Fibroblast of lung (primary cell): ENCODE measurements around the gene ERBB2. TPM values are rescaled to one million over a fixed set of nuclear protein-coding genes. Genes with fewer than 3 reads are reported as not detected.

Source experiments
- DNase-seq, 2 donors: peaks; one replicate each; pipeline versions ENCODE4 v3.0.0 to v3.0.0-alpha.2; 2010; ENCODE audit warnings: low read depth in 2 of 2
- H2AFZ ChIP-seq: 2 replicates; pipeline ENCODE4 v1.5.1; 2012; ENCODE audit warnings: low read length, control low read depth, inconsistent platforms
- H3K27ac ChIP-seq: 2 replicates; pipeline ENCODE4 v1.5.1; 2011; ENCODE audit warnings: low read length, control low read depth; ENCODE audit not compliant: insufficient read depth
- H3K27me3 ChIP-seq: 2 replicates; pipeline ENCODE4 v1.5.1; 2011; ENCODE audit warnings: mild to moderate bottlenecking, low read length; ENCODE audit not compliant: control insufficient read depth, insufficient read depth
- H3K36me3 ChIP-seq: 2 replicates; pipeline ENCODE4 v1.5.1; 2011; ENCODE audit warnings: low read length; ENCODE audit not compliant: control insufficient read depth, insufficient read depth
- H3K4me1 ChIP-seq: 2 replicates; pipeline ENCODE4 v1.5.1; 2011; ENCODE audit warnings: low read length; ENCODE audit not compliant: control insufficient read depth, insufficient read depth; ENCODE audit errors: extremely low read depth
- H3K4me2 ChIP-seq: 2 replicates; pipeline ENCODE4 v1.5.1; 2011; ENCODE audit warnings: low read length, control low read depth; ENCODE audit not compliant: insufficient read depth; ENCODE audit errors: extremely low read depth
- H3K4me3 ChIP-seq, 4 experiments: fragments of 200-600 bp in 1 of 4; sonication (generic) in 1 of 4; replicated peaks in 1 of 4; 2 replicates each; pipeline ENCODE4 v1.5.1; 2011 to 2016; ENCODE audit warnings: low read length in 4 of 4, low read depth in 3 of 4, mild to moderate bottlenecking in 3 of 4, control low read depth in 2 of 4, inconsistent platforms in 1 of 4, mixed read lengths in 1 of 4; ENCODE audit not compliant: insufficient read depth in 1 of 4; ENCODE audit errors: control extremely low read depth in 1 of 4
- H3K79me2 ChIP-seq: 2 replicates; pipeline ENCODE4 v1.5.1; 2012; ENCODE audit warnings: mild to moderate bottlenecking, low read length, inconsistent platforms; ENCODE audit not compliant: control insufficient read depth, insufficient read depth
- H3K9ac ChIP-seq: 2 replicates; pipeline ENCODE4 v1.5.1; 2011; ENCODE audit warnings: mild to moderate bottlenecking, low read length, control low read depth; ENCODE audit not compliant: insufficient read depth
- H3K9me3 ChIP-seq: 2 replicates; pipeline ENCODE4 v1.5.1; 2012; ENCODE audit warnings: low read depth, low read length; ENCODE audit not compliant: control insufficient read depth, insufficient read depth
- H4K20me1 ChIP-seq: 2 replicates; pipeline ENCODE4 v1.5.1; 2011; ENCODE audit warnings: low read length; ENCODE audit not compliant: control insufficient read depth, insufficient read depth; ENCODE audit errors: extremely low read depth
- EZH2 ChIP-seq: IDR thresholded peaks from 2 replicates; pipeline ENCODE4 v1.5.1; 2012; ENCODE audit warnings: low read length, control low read depth, mild to moderate bottlenecking; ENCODE audit errors: missing control alignments
- polyA plus RNA-seq, 2 donors: library from polyadenylated mRNA; depleted of rRNA in 1 of 2; stranded (reverse) in 1 of 2; unstranded in 1 of 2; fragments of >200 nt; gene quantifications; 2 replicates each; pipeline ENCODE4 v1.2.1, GENCODE V29; 2011 to 2012; ENCODE audit warnings: missing spikeins in 1 of 2
- total RNA-seq: library from RNA; depleted of rRNA; stranded (reverse); fragments of >200 nt; gene quantifications from 2 replicates; pipeline ENCODE4 v1.2.1, GENCODE V29; 2014
- TF ChIP-seq, protein P1 (sequence below), 2 donors: IDR thresholded peaks in 1 of 2; conservative IDR thresholded peaks in 1 of 2; 1 replicate in 1 of 2; 2 replicates in 1 of 2; pipeline ENCODE4 v1.5.1; 2011 to 2012; ENCODE audit warnings: low read length in 2 of 2, control low read depth in 1 of 2, inconsistent platforms in 1 of 2, low read depth in 1 of 2, mild to moderate bottlenecking in 1 of 2

Gene ERBB2
- total and polyA plus RNA-seq, 2 donors (not counting 1 experiment from before 2014, with no cell fraction given): 24.7 to 33.9 TPM

DNA sequence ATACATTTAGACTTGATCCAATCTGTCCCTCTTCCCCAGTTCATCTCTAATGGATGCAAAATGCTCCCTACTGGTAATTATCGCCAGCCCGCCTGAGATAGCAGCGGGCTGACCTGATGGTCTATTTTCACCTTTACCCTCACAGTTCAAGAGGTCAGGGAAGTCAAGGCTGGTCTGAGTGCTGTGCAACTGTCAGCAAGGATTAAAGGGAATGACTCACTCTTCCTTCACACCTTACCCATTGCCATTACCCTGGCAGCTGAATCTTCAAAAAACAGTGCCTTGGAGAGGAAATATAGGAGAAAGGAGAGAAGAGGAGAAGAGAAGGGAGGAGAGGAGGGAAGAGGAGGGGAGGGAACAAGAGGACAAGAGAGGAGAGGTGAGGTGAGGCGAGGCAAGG, 74.2 kb downstream of the ERBB2 start:
- H3K27ac ChIP-seq: no peak overlapping the region
- peaks cover 16% of the 10 kb centered on the region for H3K27me3 ChIP-seq
- no peak overlapping the region for H3K9ac ChIP-seq
- no peak overlapping the region for H3K4me3 ChIP-seq
- H4K20me1 ChIP-seq: no peaks in the 10 kb centered on the region
- no peaks in the 10 kb centered on the region for H3K4me1 ChIP-seq
- TF ChIP-seq EZH2: no peak
- TF ChIP-seq, protein P1, sequence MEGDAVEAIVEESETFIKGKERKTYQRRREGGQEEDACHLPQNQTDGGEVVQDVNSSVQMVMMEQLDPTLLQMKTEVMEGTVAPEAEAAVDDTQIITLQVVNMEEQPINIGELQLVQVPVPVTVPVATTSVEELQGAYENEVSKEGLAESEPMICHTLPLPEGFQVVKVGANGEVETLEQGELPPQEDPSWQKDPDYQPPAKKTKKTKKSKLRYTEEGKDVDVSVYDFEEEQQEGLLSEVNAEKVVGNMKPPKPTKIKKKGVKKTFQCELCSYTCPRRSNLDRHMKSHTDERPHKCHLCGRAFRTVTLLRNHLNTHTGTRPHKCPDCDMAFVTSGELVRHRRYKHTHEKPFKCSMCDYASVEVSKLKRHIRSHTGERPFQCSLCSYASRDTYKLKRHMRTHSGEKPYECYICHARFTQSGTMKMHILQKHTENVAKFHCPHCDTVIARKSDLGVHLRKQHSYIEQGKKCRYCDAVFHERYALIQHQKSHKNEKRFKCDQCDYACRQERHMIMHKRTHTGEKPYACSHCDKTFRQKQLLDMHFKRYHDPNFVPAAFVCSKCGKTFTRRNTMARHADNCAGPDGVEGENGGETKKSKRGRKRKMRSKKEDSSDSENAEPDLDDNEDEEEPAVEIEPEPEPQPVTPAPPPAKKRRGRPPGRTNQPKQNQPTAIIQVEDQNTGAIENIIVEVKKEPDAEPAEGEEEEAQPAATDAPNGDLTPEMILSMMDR (conservative IDR thresholded peaks at IDR 0.05 in 1 of 2, IDR thresholded peaks at IDR 0.05 in 1 of 2; ENCODE audit: low read depth in 1 of 2, low read length in 2 of 2): no peak
- no peaks in the 10 kb centered on the region for H3K36me3 ChIP-seq
- H3K4me2 ChIP-seq: no peak overlapping the region
- H2AFZ ChIP-seq: no peak overlapping the region
- H3K9me3 ChIP-seq: no peaks in the 10 kb centered on the region
- no peaks in the 10 kb centered on the region for H3K79me2 ChIP-seq
- DNase-seq: no peak

DNA sequence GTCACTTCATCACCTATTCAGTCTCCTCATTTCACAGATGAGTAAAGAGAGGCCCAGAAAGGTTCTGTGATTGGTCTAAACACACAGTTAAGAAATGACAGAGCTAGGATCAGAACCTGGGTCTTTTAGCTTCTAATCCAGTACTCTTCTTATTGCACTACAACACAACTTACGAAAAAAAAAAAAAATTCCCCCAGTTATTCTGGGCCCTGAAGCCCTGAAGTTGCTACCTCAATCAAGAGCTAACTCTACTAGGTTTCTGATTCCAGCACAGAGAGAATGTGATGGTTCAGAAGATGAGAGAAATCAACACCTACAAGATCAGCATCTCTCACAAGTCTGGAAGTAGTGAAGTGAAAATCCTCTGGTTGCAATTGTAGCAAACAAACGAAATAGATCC, 75.2 kb downstream of the ERBB2 start:
- Histone ChIP-seq H3K79me2 (no peaks in the 10 kb centered on the region), H3K9me3 (no peaks in the 10 kb centered on the region), H2AFZ (no peak overlapping the region), H3K4me2 (no peak overlapping the region), H3K36me3 (no peaks in the 10 kb centered on the region), H3K9ac (no peak overlapping the region), H3K4me1 (no peaks in the 10 kb centered on the region), H4K20me1 (no peaks in the 10 kb centered on the region), H3K27ac (no peak overlapping the region), H3K4me3 (no peak overlapping the region), H3K27me3 (peaks cover 14% of the 10 kb centered on the region)
- TF ChIP-seq, protein P1 (conservative IDR thresholded peaks at IDR 0.05 in 1 of 2, IDR thresholded peaks at IDR 0.05 in 1 of 2; ENCODE audit: low read depth in 1 of 2, low read length in 2 of 2): no peak
- TF ChIP-seq EZH2: no peak
- no peak for DNase-seq

DNA sequence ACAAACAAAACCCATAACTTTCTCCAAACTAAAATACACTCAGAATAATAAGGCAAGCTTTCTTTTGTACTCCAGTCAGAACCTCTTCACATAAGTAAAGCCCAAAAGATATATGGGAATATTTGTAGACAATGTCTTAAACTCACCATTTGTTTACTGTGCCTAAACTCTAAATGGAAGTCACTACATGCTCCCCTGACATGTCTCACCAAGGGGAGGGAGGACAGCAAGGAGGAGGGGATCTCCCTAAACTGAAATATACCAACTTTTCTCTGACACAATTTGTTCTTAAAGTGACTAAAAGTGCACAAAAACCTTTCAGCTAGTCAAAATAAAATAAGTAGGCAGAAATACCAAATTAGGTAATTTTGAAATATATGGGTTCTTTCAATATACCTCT, 76.4 kb downstream of the ERBB2 start:
- TF ChIP-seq EZH2: no peak
- H3K9me3 ChIP-seq: no peaks in the 10 kb centered on the region
- H3K79me2 ChIP-seq: no peaks in the 10 kb centered on the region
- no peak overlapping the region for H2AFZ ChIP-seq
- no peak overlapping the region for H3K27ac ChIP-seq
- H3K4me1 ChIP-seq: no peaks in the 10 kb centered on the region
- H4K20me1 ChIP-seq: no peaks in the 10 kb centered on the region
- no peak overlapping the region for H3K4me3 ChIP-seq
- H3K9ac ChIP-seq: no peak overlapping the region
- H3K27me3 ChIP-seq: peaks cover 15% of the 10 kb centered on the region
- H3K36me3 ChIP-seq: no peaks in the 10 kb centered on the region
- H3K4me2 ChIP-seq: no peak overlapping the region
- no peak for DNase-seq
